Fibroblast of pulmonary artery (primary cell): Measurements from ENCODE around the gene PDE3B.
"Not testable (repeated sequence)": the region's sequence is repeated elsewhere in the genome, so short reads cannot be mapped to it uniquely, and the experiment has no call there.

Source experiments
- DNase-seq: peaks from one replicate; pipeline ENCODE4 v3.0.0-alpha.2; 2010; ENCODE audit warnings: low read depth
- H3K4me3 ChIP-seq: replicated peaks from 2 replicates; pipeline ENCODE4 v1.5.1; 2011; ENCODE audit warnings: low read depth, mild to moderate bottlenecking, control low read depth, low read length, moderate library complexity
- CTCF ChIP-seq: IDR thresholded peaks from 2 replicates; pipeline ENCODE4 v1.5.1; 2011; ENCODE audit warnings: mild to moderate bottlenecking, control low read depth, low read length, inconsistent platforms; ENCODE audit errors: missing control alignments

The PDE3B gene

GRCh38 chr11:14702760-14703159 lies 59.2 kb downstream of the PDE3B start:
- no peak for TF ChIP-seq CTCF
- H3K4me3 ChIP-seq, result no peak overlapping the region
- no peak for DNase-seq

DNA sequence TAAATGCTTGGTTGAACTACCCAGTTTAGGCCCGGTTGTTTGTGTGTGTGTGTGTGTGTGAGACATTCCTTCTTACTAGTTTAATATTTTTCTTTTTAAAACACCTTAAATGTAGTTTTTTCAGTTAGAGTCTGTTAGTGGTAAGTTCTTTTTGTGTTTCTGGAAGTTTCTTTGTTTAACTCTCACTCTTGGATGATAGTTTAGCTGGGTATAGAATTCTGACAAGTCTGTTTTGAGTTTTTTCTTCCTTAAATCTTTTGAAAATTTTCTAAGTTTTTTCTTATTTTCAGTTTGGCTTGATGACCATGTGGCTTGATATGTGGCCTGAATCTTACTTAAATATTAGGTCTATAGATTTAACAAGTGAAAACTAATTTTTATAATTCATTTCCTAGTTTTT lies 60.1 kb downstream of the PDE3B start:
- DNase-seq, result no peak
- H3K4me3 ChIP-seq, result no peak overlapping the region
- no peak for TF ChIP-seq CTCF

DNA sequence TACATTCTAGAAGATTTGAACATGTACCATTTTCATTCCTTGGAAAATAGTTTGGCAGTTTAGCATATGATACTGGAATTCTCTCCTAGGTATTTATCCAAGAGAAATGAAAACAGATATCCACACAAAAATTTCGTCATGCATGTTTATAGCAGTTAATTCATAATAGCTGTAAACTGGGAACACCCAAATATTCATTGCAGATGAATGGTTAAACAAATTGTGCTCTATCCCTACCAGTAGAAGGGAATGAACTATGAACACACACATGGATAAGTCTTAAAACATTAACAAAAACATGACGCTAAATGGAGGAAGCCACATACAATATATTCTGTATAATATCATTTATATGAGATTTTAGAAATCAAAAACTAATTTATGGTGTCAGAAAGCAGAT lies 61.5 kb downstream of the PDE3B start:
- no peak for DNase-seq
- H3K4me3 ChIP-seq, result no peak overlapping the region
- TF ChIP-seq CTCF, result no peak

DNA sequence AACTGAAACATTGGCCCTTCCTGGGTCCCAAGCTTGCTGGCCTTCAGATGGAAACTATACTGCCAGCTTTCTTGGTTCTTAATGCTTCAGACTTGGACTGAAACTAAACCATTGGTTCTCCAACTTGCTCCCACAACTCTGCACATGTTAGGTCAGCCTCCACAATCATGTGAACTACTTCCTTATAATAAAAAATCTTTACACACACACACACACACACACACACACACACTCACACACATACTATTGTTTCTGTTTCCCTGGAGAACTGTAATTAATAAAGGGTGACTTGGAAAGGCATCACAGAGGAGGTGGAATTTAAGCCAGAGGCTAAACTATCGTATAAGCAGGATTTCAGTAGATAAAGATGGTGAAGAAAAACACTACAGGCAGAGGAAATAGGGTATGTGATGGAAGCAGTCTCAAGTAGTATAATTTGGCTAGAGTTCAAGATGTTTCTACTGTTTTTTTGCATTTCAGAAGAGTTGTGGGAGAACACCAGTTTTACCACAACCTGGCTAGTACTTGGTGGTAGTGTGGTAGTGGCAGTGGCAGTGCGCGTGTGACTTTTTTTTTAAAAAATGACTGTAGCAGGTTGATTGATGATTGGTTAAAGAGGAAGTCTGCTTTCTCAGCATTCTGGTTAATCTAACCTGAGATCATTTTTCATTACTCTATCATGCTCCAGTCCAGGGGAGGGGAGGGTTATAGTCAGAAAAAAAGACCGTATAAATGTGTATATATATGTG lies 70.1 kb downstream of the PDE3B start:
- H3K4me3 ChIP-seq, result no peak overlapping the region
- TF ChIP-seq CTCF, result no peak
- no peak for DNase-seq

DNA sequence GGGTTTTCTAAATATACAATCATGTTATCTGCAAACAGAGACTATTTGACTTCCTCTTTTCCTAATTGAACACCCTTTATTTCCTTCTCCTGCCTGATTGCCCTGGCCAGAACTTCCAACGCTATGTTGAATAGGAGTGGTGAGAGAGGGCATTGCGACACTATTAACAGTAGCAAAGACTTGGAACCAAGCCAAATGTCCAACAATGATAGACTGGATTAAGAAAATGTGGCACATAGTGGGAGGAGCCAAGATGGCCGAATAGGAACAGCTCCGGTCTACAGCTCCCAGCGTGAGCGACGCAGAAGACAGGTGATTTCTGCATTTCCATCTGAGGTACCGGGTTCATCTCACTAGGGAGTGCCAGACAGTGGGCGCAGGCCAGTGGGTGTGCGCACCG lies 72.1 kb downstream of the PDE3B start:
- DNase-seq, H3K4me3 ChIP-seq: not testable (repeated sequence)

GRCh38 chr11:14722496-14722895 lies 78.9 kb downstream of the PDE3B start:
- no peak for DNase-seq
- H3K4me3 ChIP-seq, result no peak overlapping the region
- TF ChIP-seq CTCF, result no peak

DNA sequence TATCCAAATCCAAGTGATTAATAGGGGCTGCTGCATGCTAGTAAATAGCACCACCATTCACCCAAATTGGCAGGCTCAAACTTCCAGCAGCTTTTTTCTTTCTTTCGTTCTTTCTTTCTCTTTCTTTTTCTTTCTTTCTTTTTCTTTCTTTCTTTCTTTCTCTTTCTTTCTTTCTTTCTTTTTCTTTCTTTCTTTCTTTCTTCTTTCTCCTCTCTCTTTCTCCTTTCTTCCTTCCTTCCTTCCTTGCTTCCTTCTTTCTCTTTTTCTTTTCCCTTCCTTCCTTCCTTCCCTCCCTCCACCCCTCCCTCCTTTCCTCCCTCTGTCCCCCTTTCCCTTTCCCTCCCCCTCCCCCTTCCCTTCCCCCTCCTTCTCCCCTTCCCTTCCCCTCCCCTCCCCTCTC lies 81.5 kb downstream of the PDE3B start:
- no peak overlapping the region for H3K4me3 ChIP-seq
- no peak for DNase-seq
- no peak for TF ChIP-seq CTCF
